Measurements from ENCODE around the gene FAM110D.

GRCh38 chr1:26197301-26197700 lies 38.4 kb downstream of the FAM110D start:
- no peak for TF ChIP-seq POLR2A (IDR thresholded peaks at IDR 0.05)
- no peak for TF ChIP-seq CTCF (IDR thresholded peaks at IDR 0.05)
